Activated CD8-positive, alpha-beta memory T cell treated with anti-CD3 and anti-CD28 coated beads, Interleukin-2, amount 50 U/mL, for 24 hours (primary cell): ENCODE data around the gene GNMT.

ENCODE experiments used
- DNase-seq: peaks from one replicate; pipeline ENCODE4 v3.0.0-alpha.2; 2020; ENCODE audit errors: extremely low read depth

Gene GNMT

DNA sequence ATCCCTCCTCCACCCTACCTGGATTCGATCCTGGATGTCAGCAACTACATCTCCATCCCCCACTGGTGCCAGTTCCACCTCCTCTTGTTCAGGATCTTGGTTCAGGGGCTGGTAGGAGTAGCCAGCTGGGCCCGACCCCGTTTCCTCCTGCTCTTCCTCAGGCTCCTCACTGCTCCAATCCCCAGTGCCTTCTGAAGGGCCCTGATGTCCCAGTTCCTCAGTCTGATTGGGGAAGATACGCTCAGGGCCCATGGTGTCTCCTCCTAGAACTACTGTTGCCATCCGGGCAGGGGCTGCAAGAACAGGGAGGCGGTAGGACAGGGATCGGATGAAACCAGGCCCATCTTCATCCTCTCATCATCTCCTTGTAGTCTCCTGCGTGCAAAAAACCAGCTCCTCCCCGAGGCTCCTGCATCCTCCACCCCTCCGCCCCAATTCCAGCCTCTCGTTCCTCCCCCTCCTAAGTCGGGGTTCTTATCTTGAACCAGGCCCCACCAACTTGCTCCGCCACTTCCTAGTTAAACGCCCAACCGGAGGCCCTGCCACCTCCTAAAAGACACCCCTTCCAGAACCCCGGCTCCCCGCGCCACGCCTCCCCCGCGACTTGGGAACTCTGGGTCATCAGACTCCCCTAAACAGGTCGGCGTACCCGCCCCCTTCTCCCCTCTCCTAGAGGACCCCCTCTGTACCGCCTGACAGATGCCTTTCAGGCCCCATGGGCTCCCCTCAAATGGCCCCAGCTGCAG lies 52.7 kb downstream of the GNMT start:
- DNase-seq = peak; percentile 30
